GDM1 (cell line): Measurements from ENCODE around the gene DGKG.

ENCODE experiments used
- DNase-seq: peaks from one replicate; lab custom pipeline; 2025; lab: John Stamatoyannopoulos, UW

The DGKG gene

DNA sequence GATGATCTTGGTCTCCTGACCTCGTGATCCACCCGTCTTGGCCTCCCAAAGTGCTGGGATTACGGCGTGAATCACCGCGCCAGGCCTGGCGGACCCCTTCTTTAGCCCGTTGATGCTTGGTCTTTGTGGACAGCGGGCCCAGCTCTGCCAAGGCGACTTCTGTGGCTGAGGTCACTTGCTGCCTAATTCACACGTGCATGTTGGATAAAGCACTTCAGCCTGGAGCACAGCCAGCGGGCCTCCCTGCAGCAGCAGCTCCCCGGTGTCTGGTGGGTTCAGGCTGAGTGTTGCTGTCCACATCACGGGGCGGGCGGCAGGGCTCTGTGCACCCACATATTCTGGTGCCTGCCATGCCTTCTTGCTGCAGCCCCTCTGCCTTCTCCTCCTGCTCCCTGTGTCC lies 88.4 kb downstream of the DGKG start:
- DNase-seq, result no peak

DNA sequence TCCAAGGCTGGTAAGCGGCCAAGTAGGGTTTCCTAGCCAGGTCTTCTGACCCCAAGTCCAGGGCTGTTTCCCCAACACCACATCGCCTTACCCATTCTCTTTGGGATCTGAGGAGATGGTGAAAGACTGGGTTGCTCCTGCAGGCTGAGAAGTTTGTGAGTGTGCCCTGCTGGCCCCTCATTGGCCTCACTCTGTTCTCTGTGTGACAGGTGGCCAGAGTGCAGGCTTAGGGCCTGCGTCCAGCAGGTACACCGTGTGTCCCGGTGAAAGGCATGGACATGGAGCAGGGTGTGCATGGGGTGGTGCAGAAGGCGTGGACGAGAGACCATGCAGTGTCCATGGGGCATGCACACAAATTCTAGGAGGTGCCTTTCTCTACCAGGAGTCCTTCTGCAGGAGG lies 91.3 kb downstream of the DGKG start:
- no peak for DNase-seq

DNA sequence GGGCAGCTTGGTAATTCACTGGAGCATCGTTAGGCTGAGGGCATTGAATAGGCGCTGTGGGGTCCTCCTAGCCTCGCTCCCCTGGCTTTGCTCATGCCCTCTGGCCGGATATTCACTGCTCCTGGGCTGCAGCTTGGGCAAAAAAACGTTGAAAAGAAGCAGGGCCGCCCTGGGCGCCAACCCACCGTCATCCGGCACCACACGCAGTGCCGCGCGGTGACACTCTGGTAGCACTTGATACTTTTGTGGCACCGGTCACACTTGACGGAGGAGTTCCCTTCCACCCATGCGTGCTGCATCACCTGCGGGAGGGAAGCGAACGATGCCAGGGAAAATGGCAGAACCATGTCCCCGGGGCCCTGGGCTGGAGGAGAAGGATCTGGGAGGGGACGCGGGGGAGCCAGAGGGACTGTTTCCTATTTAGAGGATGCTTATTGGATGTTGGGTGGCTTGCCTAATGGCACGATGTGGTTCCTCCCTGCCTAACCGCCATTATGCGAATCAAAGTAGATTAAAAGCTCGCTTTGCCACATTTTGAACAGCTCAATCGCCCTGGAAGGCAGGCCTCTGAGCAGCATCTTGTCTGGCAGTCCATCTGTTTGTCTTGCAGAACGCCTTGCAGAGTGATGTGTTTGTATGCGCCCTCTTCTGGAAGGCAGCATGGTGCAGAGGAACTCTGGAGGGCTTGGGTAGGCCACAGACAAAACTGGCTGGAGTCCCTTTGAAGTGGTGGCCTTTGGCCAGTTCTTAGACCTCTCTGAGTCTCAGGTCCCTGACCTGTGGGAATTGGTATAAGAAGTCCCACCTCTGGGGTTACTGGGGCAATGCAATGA lies 93.2 kb downstream of the DGKG start:
- no peak for DNase-seq

DNA sequence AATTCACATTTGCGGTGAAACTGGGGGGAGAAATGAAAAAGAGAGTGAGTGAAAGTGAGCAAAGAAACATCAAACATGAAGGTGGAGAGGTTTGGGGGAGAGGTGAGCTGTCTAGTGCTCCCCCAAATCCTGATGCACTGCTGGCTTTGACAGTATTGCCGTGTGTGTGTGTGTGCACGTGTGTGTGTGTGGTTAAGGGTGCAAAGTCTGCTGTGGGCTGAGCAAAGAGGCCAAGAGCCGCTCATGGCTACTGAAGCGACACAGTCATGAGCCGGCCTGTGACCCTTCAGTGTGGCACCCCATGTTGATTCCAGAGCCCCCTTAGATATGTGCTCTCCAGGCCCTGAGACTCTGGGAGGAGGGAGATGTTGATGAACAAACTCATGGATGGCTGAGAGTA lies 94.3 kb downstream of the DGKG start:
- no peak for DNase-seq

DNA sequence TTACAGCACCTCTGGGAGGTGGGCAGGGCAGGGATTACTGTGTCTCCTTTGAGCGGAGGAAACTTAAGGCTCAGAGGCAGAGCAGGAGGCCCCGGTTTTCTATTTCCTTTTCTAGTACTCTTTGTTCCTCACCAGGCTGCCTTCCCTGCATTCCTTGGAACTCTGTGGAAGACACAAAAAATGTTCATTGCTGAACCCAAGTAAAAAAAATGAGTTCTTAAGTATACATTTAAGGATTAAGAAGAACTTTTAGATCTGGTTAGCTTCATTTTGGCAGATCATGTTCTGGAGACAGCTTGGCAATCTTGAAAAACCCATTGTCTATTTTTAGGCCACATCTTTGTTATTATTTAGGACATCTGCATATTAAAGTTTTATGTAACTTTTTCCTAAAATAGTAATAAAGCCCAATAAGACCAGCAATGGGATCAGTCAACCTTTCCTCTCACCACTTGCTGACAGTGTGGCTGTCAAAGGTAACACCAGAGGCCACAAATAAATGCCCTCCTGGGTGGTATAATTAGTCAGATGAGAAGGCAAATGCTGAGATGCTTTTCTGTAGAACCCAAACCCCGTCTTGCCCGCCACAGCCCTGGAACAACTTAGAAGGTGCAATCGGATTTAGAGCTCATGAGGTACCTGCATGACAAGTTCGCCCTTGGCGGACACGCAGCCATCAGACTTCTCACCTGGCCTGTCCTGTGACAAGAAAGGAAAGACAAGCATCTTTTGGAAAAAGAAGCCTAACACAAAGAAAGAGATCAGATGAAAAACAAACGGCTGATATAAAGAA lies 97.2 kb downstream of the DGKG start:
- no peak for DNase-seq

DNA sequence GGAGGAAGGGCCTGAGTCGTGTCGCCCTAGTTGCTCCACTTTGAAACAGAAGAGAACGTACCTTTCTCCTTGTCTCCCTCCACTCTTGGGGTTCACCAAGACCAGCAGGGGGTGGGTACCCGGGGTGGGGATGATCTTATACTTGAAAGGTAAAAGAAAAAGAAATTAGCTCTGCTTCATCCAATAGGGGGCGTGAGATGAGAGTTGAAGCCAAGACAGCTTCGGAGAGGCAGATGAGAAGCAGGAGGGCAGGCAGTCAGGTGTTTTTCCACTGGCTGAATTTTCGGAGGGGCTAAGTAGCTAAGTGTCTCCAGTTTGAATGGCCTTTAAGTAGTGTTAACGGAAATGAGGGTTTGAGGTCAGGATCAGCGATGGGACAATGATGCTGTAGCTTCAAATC lies 100.4 kb downstream of the DGKG start:
- no peak for DNase-seq

DNA sequence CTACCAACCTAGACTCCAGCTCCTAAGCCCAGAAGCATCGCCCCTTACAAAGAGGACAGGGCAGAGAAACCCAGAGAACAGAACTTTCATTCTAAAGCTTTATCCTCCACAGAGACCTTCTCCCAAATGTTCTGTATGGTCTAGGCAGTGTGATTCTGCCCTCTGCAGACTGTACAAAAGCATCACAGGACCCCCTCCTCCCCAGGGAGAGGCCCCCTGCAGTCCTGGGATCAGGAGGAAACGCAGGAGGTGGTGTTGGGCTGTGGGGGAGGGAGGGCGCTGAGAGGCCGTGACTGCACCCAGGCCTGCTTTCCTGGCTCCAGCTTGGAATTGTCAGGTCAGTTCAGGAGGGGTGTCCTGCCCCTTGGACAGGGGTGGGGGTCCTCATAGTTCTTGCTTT lies 101.3 kb downstream of the DGKG start:
- DNase-seq, result no peak

DNA sequence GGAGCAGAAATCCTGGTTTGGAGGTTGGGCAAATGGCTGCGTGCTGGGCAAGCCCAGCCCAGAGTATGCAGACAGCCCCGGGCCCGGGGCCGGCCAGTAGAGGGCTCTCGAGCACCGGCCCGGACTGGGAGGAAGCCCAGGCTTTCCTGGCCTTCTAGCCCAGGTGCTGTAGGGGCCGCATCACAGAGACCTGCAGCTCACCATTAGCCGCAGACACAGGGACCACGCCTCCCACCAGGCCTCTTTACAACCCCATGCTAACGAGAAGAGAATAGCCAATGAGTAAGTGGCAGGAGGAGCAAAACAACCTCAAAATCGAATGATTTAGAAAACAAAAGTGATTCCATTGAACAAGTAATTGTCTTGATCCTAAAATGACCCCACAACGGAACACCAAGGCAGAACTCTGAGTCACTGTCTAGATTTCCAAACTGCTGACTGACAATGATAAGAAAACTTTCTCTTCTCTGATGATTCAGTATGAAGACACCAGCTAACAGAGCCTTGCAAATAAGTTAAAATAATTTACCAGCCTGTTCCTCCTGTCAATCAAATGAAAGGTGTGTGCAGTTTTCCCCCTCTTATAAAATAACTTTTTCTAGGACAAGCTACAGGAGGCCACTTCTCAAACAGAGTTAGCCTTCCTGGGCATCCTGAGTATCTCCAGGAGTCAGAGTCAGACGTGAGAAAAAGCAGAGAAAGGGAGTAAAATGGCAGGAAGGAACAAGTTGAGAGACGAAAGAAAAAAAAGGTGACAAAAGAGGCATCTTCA lies 102.2 kb downstream of the DGKG start:
- DNase-seq, result peak; percentile 42

DNA sequence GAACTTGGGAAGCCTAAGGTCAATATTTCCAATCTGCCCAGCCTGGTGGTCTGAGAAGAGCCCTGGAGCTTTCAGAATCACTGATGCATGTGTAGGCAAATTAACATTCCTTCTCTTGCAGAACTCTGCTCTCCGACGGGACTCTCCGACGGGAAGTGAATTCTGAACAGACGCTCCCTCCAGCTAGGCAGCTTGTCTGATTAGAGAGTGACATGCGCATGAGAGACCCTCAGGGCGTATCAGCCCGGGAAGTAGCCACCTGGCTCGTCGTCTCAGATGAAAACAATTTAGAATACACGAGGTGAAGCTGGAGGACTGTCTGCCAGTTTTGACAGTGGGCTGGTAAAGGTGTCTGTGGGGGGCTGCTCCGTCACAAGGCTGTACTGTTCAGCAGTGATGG lies 103.1 kb downstream of the DGKG start:
- no peak for DNase-seq

DNA sequence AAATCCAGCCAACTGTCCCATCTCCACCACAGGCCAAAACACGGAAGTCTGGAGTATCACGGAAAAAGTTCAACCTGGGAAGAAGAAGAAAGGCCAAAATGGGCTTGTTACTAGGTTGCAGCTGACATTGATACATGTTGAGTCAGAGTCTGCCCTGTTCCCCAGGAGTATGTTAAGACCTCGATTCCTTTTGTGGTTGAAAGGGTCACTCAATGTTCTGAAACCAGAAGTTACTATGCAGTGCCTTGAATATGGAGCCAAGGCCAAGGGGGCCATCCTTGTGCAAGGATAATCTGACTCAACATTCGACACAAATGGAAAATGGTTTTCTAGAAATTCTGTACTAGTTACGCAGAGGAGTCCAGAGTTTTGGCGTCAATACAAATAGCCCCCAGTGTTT lies 104.2 kb downstream of the DGKG start:
- DNase-seq, result no peak

DNA sequence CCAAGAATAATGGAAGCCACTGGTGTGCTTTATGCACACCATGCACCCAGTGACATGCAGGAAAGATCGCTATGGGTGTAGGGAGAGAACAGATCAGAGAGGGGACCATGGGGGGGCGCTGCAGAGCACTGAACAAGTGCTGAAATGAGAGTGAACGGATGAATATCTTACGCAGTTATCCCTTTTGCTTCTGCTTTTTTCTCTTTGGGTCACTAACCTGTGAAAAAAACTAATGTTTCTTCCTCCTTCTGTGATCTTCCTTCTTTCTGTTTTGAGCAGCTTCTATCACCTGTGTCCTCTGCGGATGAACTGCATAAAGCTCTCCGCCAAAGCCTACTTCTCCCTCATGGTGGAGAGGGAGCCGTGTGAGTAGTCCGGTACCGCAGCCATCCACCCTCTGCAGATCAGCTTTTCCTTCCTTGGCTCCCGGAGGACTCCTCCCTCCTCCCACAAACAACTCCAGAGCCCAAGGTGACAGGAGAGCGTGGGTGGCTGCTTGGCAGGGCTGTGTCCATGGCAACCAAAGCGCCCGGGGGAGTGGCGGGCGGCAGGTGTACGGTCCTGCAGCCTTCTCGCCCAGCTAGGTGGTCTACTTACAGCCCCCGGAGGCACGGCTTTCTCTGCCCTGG lies 106.2 kb downstream of the DGKG start:
- DNase-seq, result no peak

DNA sequence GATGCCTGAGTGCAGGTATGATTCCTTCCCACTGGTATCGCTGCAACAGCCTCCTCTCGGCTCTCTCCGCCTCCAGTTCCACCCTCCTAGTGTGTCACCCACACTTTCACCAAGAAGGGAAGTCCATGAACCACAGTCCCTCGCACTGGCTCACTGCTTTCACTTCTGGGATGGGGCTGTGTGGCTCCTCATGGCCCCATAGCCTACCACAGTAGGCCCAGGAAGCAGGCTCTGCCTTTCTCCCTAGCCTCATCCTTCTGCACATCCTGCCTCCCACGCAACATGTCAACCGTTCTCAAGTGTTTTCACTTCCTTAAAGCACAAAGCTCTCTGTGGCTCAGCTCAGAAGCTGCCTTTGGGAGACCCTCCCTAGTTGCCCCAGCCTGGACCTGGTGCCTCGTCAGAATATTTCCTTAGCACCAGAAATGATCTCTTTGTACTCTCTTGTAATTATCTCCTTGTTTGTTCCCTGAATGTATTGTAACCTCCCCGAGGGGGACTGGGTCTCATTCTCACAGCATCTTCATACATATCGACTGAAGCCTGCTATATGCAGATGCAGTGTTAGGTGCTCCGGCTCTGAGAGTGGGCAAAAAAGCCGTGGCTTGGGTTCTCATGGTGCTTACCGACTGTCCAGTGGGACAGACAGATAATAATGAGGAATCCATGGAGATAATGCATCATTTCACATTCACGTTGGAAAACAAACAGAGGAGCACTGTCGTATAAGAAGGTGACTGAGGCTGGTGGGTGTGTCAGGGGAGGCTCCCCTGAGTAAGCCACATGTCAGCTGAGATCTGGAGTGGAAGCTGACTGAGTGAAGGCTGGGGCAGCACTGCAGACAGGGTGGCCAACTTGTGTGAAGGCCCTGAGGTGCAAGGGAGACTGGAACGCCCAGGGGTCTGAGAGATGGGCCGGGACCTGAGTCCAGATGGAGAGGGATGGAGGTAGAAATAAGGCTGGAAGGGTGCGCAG lies 107.1 kb downstream of the DGKG start:
- peak; percentile 65 for DNase-seq

DNA sequence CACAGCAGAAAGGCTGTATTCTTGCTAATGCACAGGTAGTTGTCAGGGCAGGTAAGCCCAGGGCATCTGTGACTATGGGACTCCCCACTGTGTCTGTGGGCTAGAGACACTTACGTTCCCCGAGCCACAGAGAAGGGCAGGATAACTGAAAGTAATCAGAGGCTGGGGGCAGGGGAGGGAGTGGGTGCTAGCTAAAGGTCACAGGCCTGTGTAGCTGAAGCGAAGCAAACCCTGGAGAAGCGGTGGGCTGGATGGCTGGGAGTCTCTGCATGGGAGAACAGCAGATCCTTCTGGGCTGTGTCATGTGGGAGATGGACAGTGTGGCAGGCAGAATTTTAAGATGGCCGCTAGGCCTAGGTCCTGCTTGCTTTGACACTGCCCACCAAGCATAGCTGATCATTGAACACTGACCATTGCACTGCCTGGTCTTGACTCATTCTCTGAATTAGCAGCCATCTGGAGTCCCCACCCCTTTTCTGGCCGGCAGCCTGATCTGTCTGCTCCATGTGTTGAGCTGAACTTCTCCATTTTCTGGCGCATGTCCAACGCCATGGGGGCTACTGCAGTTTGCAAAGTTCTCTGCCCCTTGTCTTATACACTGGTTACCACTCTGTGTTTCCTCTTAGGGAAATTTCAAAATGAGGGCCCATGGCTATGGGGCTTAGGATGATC lies 110.0 kb downstream of the DGKG start:
- no peak for DNase-seq

DNA sequence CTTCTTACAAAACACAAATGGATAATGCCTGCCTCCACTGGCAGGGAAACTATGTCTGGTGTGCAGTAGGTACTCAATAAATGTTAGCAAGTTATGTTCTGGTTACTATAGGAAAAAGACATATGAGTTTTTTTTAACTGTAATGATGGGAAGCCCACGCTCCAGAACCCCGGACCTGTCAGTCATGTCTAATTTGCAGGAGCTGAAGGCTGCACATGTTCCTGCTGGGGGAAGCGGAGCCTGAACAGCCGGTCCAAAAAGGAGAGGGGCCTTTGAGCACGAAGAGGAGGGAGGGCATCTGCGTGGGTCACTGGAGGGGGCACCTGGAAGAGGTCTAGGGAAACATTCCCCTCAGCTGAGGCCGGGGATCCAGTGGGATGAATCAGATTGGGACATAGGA lies 113.2 kb downstream of the DGKG start:
- DNase-seq, result no peak

DNA sequence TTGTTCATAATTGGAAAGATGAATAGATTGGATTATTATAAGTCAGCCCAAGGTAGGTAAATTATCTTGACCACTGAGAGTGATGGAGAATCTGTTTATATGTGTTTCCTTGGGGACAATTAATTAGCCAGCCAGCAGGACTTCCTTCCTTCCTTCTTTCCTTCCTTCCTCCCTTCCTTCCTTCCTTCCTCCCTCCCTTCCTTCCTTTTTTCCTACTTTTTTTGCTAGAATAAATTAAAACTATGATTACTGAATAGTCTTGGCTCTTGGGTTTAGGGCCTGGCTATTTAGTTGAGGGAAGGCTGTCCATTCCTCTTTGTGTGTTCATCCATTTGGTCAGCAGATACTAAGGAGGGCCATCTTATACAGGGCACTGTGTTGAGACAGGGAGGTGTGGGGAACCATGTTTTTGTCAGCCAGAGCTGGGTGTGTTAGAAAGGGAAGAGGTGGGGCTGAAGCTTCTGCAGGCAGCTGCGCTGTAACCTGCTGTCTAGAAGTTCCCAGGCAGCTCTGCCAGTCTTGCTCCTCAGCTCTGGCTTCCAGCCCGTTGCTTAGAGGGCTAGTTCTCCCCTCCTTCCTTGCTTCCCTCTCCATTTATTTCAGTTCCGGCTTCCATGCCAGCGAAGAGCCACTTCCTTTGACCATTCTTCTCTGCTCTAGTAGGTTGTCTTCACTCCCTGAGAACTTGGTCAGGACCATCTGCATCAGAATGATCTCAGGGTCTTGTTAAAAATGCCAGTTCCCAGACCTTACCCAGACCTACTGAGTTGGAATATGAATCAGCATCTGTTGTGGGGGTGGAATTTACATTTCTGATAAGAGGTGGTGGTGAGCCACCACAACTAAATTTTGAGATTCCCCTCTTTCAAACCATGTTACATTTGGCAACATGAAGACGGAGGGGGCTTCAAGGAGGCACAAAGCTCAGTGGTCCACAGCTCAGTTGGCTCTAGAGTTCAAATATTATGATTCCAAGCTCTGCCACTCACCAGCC lies 113.9 kb downstream of the DGKG start:
- no peak for DNase-seq

DNA sequence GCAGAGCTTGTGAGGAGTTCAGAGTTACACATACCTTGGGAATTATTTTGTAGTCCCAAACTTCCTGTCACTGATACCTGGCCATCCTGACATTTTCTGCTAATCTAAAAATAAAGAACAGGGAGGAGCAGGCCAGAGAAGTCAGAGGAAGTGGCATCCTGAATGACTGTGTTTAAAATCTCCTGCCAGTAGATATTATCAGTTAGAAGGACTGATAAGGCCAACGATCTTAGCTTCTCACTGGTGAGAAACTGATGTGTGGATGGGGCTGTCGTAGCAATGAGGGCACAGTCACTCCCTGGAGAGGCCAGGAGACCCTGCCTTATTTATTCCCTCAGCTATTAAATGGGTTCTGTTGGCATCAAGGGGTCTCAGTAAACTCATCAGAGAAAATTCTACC lies 115.1 kb downstream of the DGKG start:
- DNase-seq, result no peak

DNA sequence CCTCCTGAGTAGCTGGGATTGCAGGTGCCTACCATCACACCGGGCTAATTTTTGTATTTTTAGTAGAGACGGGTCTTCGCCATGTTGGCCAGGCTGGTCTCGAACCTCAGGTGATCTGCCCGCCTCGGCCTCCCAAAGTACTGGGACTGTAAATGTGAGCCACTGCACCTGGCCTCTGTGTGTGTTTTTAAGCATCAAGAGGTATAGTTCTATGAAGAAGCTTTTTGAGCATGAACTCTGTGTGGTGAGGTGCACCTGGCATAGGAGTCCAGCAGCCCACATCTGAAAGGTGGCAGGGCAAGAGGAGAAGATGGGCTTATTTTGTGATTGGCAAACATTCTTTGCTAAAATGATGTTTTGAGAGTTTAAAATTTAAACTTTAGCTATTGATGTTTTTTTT lies 118.0 kb downstream of the DGKG start:
- DNase-seq, result no peak

DNA sequence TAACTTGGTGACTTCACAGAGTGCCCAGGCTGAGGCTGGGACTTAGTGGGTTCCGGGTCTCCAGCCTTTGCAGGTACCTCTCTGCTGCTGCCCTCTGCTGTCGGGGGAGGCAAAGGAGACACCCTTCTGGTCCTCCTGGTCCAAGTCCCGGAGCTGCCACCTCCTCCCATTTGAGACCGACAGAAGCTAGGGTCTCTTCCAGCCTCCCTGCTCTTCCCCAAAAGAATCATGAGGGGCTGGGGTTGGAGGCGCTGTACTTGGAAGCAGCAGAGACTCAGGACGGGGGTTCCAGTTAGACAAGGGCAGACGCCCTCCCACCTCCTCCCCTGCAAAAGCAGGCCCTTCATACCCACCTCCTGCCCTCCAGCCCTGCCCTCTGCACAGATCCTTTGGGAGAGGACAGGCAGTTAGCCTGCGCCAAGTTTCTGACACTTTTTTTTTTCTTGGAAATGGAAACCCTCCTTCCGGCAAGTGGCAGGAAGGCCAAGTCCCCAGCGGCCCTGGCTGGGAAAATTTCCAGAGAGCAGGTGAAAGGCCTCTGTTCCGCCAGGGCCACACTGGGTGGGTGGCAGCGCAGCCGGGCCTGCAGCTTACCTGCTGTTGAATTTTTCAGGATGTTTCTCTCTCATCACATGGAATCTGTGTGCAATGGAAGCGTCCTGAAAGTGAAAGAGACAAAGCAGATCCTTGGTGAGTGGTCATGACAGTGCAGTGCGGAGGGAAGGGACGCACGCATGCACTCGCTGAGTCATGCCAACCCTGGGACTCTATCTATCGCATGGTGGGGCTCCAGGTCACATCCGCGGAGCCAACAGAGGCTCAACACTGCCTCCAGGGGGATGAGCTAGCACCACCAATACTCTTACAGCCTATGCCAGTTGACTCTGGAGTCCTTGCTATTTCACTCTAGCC lies 119.9 kb downstream of the DGKG start:
- DNase-seq, result peak; percentile 76
